Fibroblast of lung (primary cell): ENCODE data around the gene TANC1.

ENCODE experiments used
- CTCF ChIP-seq, 2 donors: IDR thresholded peaks in 1 of 2; conservative IDR thresholded peaks in 1 of 2; 1 replicate in 1 of 2; 2 replicates in 1 of 2; pipeline ENCODE4 v1.5.1; 2011 to 2012; ENCODE audit warnings: low read length in 2 of 2, control low read depth in 1 of 2, inconsistent platforms in 1 of 2, low read depth in 1 of 2, mild to moderate bottlenecking in 1 of 2
- EZH2 ChIP-seq: IDR thresholded peaks from 2 replicates; pipeline ENCODE4 v1.5.1; 2012; ENCODE audit warnings: low read length, control low read depth, mild to moderate bottlenecking; ENCODE audit errors: missing control alignments

GRCh38 chr2:159188449-159188848, 220.0 kb downstream of the TANC1 start:
- TF ChIP-seq CTCF (conservative IDR thresholded peaks at IDR 0.05 in 1 of 2, IDR thresholded peaks at IDR 0.05 in 1 of 2; ENCODE audit: low read depth in 1 of 2, low read length in 2 of 2) (no peak), EZH2 (no peak)
